GM12872 (cell line): ENCODE data around the gene REPIN1.

Experiments
- CTCF ChIP-seq: IDR thresholded peaks from 3 replicates; pipeline ENCODE4 v1.5.1; 2011; ENCODE audit warnings: low read depth, mild to moderate bottlenecking, low read length, moderate library complexity; ENCODE audit not compliant: insufficient read depth

Gene REPIN1

DNA sequence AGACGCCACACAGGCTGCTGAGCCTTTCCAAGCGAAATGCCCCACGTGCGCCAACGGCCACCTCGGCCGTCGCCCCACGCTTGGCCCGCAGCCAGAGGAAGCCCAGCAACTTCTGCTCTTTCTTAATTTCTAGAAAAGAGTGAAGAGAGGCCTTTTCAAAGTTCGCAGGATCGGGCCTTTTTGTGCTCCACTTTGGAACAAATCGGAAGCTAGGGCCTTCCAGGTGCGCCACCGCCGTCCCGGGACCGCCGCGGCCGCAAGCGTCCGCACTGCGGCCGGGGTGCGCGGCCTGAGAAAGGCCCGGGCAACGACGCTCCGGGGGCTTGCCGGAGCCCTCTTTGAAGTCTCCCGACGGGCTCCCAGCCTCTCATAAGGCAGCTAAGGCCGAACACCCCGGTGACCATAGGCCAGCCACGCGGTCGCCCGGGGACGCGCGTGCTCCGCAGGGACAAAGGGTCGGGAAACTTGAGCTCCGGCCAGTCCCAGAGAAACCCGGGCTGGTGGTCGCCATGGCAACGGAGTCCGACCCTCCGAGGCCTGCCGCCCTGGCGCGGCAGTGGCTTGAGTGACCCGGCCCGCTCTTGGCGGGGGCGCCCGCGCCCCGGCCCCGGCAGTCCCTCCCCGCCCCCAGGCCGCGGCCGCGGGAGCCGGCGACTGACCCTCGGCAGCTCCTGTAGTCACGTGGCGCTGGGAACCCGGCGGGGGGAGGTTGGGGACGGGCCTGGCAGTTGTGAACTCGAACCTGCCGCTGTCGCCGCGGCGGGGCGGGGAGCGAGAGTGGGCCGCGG is at the start of gene REPIN1:
REPIN1 (plus strand) TSS at position 727 of the 788 bp plus-strand sequence. CDS start 890 bp downstream, outside the sequence.
- TF ChIP-seq CTCF: no peak

- no peak for TF ChIP-seq CTCF
Observed at GRCh38 chr7:150321788-150322113, 46.9 kb upstream of the REPIN1 start.

- no peak for TF ChIP-seq CTCF
Observed at GRCh38 chr7:150322114-150322832, 46.3 kb upstream of the REPIN1 start.

DNA sequence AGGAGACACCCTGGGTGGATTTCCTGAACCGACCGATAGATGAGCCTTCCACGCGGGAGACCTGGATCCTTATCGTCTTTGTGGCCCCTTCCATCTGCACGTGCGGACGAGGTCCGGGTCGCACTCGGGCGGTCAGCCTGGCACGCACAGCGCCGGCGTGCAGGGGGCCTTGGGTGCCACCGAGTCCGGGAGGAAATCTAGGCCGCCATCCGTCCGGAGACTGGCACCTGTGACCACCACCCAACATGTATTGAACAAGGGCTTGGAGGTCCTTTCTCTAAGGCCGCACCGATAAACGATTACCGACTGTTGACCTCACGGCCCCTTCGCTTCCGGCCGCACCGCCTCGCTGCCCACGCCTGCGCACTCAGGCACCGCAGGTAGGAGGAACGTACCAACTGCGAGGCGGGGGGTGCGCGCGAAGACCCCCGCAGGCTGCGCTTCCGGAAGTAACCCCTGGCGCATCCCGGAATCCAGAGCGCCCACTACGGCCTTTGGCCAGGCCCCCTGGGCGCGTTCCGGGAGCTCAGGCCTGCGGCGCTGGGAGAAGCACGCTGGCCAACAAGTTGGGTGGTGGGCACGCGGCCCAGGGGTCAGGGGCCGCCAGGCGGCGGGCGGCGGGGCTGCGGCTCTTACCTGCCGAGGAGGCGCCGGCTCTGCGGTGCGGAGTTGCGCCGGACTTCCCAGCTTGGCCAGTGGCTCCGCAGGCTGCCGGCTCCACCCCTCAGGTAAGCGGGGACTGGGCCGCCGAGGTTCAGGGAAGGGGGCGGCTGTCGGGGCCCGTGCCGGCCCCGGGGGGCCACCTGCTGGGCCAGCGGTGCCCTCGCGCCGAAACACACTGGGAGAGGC is 45.6 kb upstream of the REPIN1 start, which contains the start of the genes ACTR3C and LRRC61:
ACTR3C (minus strand) TSS at position 713 of the 849 bp plus-strand sequence. CDS start 28,249 bp downstream, outside the sequence.
LRRC61 (plus strand) TSS at position 523 of the 849 bp plus-strand sequence. CDS start 13,507 bp downstream, outside the sequence.
- TF ChIP-seq CTCF: no peak; the same call in 2 of the 3 replicates

DNA sequence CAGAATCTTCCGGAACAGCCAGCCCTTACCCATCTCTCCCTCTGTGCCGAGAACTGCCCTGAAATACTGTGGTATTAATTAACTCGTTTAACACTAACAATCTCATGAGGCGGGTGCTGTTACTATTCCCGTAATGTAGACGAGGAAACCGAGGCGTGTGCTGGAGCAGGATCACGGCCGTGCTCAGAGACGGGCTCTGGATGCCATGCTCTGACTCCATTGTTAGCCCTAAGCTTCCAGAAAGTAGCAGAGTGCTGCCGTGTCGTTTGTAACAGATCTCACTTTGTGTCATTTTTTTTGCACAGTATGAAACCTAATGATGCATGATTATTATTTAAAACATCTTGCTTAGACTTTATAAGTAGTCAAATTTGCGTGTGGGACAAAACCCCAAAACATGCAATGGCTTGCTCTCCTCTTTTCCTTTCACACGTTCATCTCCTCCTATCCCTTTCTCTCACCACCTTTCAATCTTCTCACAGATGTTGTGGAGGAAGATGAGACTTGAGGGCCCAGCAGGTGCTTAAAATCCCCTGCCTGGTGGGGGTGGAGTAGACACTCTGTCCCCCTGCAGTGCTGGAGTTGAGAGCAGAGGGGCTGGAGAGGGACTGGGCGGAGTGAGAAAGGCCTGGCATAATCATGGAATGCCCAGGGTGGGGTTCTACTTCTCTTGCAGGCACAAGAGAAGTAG is 44.8 kb upstream of the REPIN1 start:
- no peak for TF ChIP-seq CTCF

- TF ChIP-seq CTCF: no peak
Observed at GRCh38 chr7:150324373-150324961, 44.2 kb upstream of the REPIN1 start.
